Activated CD8-positive, alpha-beta memory T cell treated with anti-CD3 and anti-CD28 coated beads for 4 hours (primary cell): ENCODE results near the gene TMEM45B.
"Not testable (repeated sequence)": the region's sequence is repeated elsewhere in the genome, so short reads cannot be mapped to it uniquely, and the experiment has no call there.

Source experiments
- DNase-seq, 2 donors: peaks; one replicate each; pipeline ENCODE4 v3.0.0-alpha.2; 2020; ENCODE audit warnings: low read depth in 2 of 2

TMEM45B gene

GRCh38 chr11:129815596-129816461 lies at the start of gene TMEM45B:
Gene TMEM45B, plus strand, starts transcription at chr11:129815848. Its CDS starts 36,635 bp downstream, at chr11:129852483.
- DNase-seq: no peak

GRCh38 chr11:129766898-129767604 lies 48.6 kb upstream of the TMEM45B start:
- no peak for DNase-seq

- DNase-seq: no peak
These were observed 47.8 kb upstream of the TMEM45B start for GRCh38 chr11:129767827-129768226.

GRCh38 chr11:129768356-129768755 lies 47.3 kb upstream of the TMEM45B start:
- no peak for DNase-seq

- DNase-seq: no peak
These were observed 46.6 kb upstream of the TMEM45B start for GRCh38 chr11:129769059-129769458.

- DNase-seq: no peak
These were observed 44.7 kb upstream of the TMEM45B start for GRCh38 chr11:129770993-129771392.

- not testable (repeated sequence) for DNase-seq
These were observed 44.2 kb upstream of the TMEM45B start for GRCh38 chr11:129771456-129771855.

GRCh38 chr11:129778877-129779276 lies 36.8 kb upstream of the TMEM45B start:
- no peak for DNase-seq

GRCh38 chr11:129779342-129779741 lies 36.3 kb upstream of the TMEM45B start:
- DNase-seq: no peak

GRCh38 chr11:129785383-129786111 lies 30.1 kb upstream of the TMEM45B start:
- DNase-seq: no peak

GRCh38 chr11:129786112-129786416 lies 29.6 kb upstream of the TMEM45B start:
- DNase-seq: not testable (repeated sequence)

GRCh38 chr11:129787532-129788155 lies 28.0 kb upstream of the TMEM45B start:
- no peak for DNase-seq

- DNase-seq: no peak
These were observed 27.4 kb upstream of the TMEM45B start for GRCh38 chr11:129788278-129788677.

GRCh38 chr11:129790106-129790505 lies 25.5 kb upstream of the TMEM45B start:
- no peak for DNase-seq

GRCh38 chr11:129791515-129791914 lies 24.1 kb upstream of the TMEM45B start:
- no peak for DNase-seq

- DNase-seq: no peak
These were observed 23.0 kb upstream of the TMEM45B start for GRCh38 chr11:129792663-129793062.

- no peak for DNase-seq
These were observed 20.6 kb upstream of the TMEM45B start for GRCh38 chr11:129795089-129795488.

GRCh38 chr11:129798212-129798611 lies 17.4 kb upstream of the TMEM45B start:
- DNase-seq: no peak

- DNase-seq: not testable (repeated sequence)
These were observed 15.5 kb upstream of the TMEM45B start for GRCh38 chr11:129800162-129800561.

GRCh38 chr11:129800655-129801054 lies 15.0 kb upstream of the TMEM45B start:
- DNase-seq: no peak

GRCh38 chr11:129803533-129803932 lies 12.1 kb upstream of the TMEM45B start:
- DNase-seq: no peak

GRCh38 chr11:129804012-129804411 lies 11.6 kb upstream of the TMEM45B start:
- DNase-seq: no peak
